Epithelial cell of proximal tubule (primary cell): Measurements from ENCODE around the gene PEDS1. TPM values are rescaled to one million over a fixed set of nuclear protein-coding genes. Genes with fewer than 3 reads are reported as not detected.
"Not testable (repeated sequence)": the region's sequence is repeated elsewhere in the genome, so short reads cannot be mapped to it uniquely, and the experiment has no call there.

ENCODE experiments used
- DNase-seq: peaks from one replicate; pipeline ENCODE4 v3.0.0-alpha.2; 2011; ENCODE audit warnings: low read depth
- H3K4me3 ChIP-seq: 2 replicates; pipeline ENCODE4 v1.5.1; 2011; ENCODE audit warnings: low read depth, mild to moderate bottlenecking, low read length
- total RNA-seq: library from RNA; depleted of rRNA; stranded (reverse); fragments of >200 nt; gene quantifications from 2 replicates; pipeline ENCODE4 v1.2.3, GENCODE V29; 2015
- TF ChIP-seq, protein P1 (sequence below): conservative IDR thresholded peaks from 2 replicates; pipeline ENCODE4 v1.5.1; 2012; ENCODE audit warnings: low read depth, mild to moderate bottlenecking, low read length

Gene PEDS1
- total RNA-seq, 1 donor from 2014 or later = 43.2 TPM

GRCh38 chr20:50138479-50139393 is 14.8 kb downstream of the PEDS1 start:
- DNase-seq = no peak
- TF ChIP-seq, protein P1, sequence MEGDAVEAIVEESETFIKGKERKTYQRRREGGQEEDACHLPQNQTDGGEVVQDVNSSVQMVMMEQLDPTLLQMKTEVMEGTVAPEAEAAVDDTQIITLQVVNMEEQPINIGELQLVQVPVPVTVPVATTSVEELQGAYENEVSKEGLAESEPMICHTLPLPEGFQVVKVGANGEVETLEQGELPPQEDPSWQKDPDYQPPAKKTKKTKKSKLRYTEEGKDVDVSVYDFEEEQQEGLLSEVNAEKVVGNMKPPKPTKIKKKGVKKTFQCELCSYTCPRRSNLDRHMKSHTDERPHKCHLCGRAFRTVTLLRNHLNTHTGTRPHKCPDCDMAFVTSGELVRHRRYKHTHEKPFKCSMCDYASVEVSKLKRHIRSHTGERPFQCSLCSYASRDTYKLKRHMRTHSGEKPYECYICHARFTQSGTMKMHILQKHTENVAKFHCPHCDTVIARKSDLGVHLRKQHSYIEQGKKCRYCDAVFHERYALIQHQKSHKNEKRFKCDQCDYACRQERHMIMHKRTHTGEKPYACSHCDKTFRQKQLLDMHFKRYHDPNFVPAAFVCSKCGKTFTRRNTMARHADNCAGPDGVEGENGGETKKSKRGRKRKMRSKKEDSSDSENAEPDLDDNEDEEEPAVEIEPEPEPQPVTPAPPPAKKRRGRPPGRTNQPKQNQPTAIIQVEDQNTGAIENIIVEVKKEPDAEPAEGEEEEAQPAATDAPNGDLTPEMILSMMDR = peak; percentile 19
- no peak overlapping the region for H3K4me3 ChIP-seq

GRCh38 chr20:50138120-50138478 is 15.4 kb downstream of the PEDS1 start:
- TF ChIP-seq, protein P1 = no peak
- no peak for DNase-seq
- no peak overlapping the region for H3K4me3 ChIP-seq

- H3K4me3 ChIP-seq, DNase-seq: not testable (repeated sequence)
These were observed 15.8 kb downstream of the PEDS1 start for GRCh38 chr20:50137702-50138101.

GRCh38 chr20:50136822-50137599 is 16.5 kb downstream of the PEDS1 start:
- DNase-seq = no peak
- H3K4me3 ChIP-seq = no peak overlapping the region
- TF ChIP-seq, protein P1 = no peak

- H3K4me3 ChIP-seq, DNase-seq: not testable (repeated sequence)
These were observed 18.4 kb downstream of the PEDS1 start for GRCh38 chr20:50135157-50135556.

DNA sequence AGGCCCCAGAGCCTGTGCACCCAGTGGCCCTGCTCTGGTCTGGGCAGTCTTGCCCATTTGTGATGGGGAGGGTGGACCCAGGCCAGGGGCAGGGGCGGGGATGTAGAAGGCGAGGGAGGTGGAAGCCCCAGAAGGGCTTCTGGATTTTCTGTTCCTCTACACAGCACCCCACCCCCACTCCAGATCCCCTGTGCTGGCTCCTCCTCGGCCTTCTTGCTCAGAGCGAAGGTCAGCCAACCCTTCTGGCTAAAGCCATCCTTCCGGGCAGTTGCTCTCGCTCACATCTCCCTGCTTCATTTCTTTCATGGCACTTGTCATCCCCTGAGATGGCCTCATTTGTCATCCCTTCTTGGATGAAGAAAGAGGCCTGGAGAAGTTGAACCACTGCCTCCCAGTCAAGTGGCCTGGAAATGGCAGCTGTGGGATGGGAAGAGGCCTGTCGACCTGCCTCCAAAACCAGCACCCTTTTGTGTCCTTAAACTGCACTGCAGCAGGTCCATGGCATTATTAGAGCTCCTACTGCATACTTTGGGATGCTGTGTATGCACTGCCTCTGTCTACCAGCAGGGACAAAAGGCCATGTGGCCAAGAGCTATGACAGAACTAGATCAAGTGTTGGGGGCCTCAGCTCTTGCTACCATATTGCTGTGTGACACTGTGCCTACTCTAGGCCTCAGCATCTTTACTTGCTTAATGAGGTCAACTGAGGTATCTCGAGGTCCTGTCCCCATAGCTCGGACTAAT is 19.9 kb downstream of the PEDS1 start:
- DNase-seq = no peak
- TF ChIP-seq, protein P1 = peak; percentile 33
- H3K4me3 ChIP-seq = no peak overlapping the region

- TF ChIP-seq, protein P1 = no peak
- no peak overlapping the region for H3K4me3 ChIP-seq
- DNase-seq = no peak
These were observed 20.5 kb downstream of the PEDS1 start for GRCh38 chr20:50133041-50133440.
